Measurements from ENCODE around the gene PROZ. TPM values are rescaled to one million over a fixed set of nuclear protein-coding genes. Genes with fewer than 3 reads are reported as not detected.

PROZ gene
- polyA plus RNA-seq, 1 of the 3 experiments (the other 2 are of a cell fraction): not detected

DNA sequence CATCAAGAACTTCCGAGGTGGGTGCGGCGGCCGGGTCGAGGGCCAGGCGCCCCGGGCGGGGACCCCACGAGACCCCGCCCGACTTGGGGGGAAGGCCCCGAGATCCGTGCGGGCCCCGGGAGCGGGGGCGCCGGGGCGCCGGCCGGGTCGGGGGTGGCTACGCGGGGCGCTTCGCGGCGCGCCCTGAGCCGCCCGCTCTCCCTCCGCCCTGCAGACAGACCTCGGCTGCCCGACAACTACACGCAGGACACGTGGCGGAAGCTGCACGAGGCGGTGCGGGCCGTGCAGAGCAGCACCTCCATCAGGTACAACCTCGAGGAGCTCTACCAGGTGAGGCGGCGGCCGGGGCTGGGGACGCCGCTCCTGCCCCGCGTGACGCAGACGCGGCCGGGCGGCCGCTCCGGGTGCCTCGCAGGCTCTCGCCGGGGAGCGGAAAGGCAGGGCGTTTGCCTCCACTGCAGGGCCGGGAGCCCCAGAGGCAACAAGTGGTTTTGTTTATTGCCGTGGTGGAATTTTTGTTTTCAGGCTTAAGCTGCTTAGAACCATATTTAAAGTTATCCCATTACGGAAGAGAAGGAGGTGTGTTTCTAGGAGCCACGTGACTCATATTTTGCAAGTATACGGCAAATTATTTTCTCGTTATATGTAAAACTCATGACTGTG, 51.4 kb downstream of the PROZ start:
- ChIA-PET POLR2A (interaction anchor here (1.3 to 2.0 kb wide), 3 partner anchors 87 to 208 kb away, joined by 3 to 9 read pairs (median 5); partner anchors contain the start of genes F10 and LAMP1), CTCF (interaction anchor here (0.7 to 2.6 kb wide), 5 partner anchors 10 to 267 kb away, joined by 3 to 7 read pairs (median 4); no protein-coding TSS in a partner anchor)
- Histone ChIP-seq H3K9ac (peak overlapping the region; percentile 78), H3K27me3 (ENCODE audit: insufficient read depth) (no peaks in the 10 kb centered on the region), H3K4me3 (ENCODE audit: low read depth in 2 of 2, low read length in 1 of 2) (peak overlapping the region; percentile 89 to 97), H3K79me2 (ENCODE audit: insufficient read depth) (peaks cover 87% of the 10 kb centered on the region), H3K4me1 (ENCODE audit: control insufficient read depth in 1 of 2, insufficient read depth in 2 of 2, low read depth in 1 of 2, low read length in 1 of 2) (peaks cover 11 to 25% of the 10 kb centered on the region in 2 experiments), H4K20me1 (ENCODE audit: insufficient read depth) (peaks cover 54% of the 10 kb centered on the region), H3K36me3 (replicated peaks in 1 of 2; ENCODE audit: control insufficient read depth in 1 of 2, insufficient read depth in 2 of 2, low read length in 1 of 2) (peaks cover 20 to 31% of the 10 kb centered on the region in 2 experiments), H2AFZ (ENCODE audit: low read depth) (no peak overlapping the region), H3K27ac (ENCODE audit: low read depth in 2 of 2, low read length in 1 of 2) (peak overlapping the region; percentile 71 to 85), H3K4me2 (peak overlapping the region; percentile 82), H3K9me2 (no peaks in the 10 kb centered on the region), H3F3A (replicated peaks; ENCODE audit: insufficient read depth) (peaks cover 5% of the 10 kb centered on the region), H3K9me3 (no peaks in the 10 kb centered on the region)
- 0% methylated on average over 23 of the region's 67 CpGs for WGBS (ENCODE audit: low lambda C conversion rate)
- peak; percentile 75 for DNase-seq
- TF ChIP-seq, protein P1, sequence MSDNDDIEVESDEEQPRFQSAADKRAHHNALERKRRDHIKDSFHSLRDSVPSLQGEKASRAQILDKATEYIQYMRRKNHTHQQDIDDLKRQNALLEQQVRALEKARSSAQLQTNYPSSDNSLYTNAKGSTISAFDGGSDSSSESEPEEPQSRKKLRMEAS (IDR thresholded peaks at IDR 0.05; ENCODE audit: low read depth): peak; percentile 95
- TF ChIP-seq, protein P2, sequence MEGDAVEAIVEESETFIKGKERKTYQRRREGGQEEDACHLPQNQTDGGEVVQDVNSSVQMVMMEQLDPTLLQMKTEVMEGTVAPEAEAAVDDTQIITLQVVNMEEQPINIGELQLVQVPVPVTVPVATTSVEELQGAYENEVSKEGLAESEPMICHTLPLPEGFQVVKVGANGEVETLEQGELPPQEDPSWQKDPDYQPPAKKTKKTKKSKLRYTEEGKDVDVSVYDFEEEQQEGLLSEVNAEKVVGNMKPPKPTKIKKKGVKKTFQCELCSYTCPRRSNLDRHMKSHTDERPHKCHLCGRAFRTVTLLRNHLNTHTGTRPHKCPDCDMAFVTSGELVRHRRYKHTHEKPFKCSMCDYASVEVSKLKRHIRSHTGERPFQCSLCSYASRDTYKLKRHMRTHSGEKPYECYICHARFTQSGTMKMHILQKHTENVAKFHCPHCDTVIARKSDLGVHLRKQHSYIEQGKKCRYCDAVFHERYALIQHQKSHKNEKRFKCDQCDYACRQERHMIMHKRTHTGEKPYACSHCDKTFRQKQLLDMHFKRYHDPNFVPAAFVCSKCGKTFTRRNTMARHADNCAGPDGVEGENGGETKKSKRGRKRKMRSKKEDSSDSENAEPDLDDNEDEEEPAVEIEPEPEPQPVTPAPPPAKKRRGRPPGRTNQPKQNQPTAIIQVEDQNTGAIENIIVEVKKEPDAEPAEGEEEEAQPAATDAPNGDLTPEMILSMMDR (IDR thresholded peaks at IDR 0.05): no peak
- TF ChIP-seq MEF2A (IDR thresholded peaks at IDR 0.05; ENCODE audit: borderline replicate concordance, low read depth): no peak
- no peak for TF ChIP-seq EP300 (IDR thresholded peaks at IDR 0.05; ENCODE audit: borderline replicate concordance in 1 of 2, low read depth in 1 of 2, low read length in 1 of 2)
- TF ChIP-seq SIN3A (IDR thresholded peaks at IDR 0.05; ENCODE audit: borderline replicate concordance, low read depth, low read length): no peak
- TF ChIP-seq, protein P3, sequence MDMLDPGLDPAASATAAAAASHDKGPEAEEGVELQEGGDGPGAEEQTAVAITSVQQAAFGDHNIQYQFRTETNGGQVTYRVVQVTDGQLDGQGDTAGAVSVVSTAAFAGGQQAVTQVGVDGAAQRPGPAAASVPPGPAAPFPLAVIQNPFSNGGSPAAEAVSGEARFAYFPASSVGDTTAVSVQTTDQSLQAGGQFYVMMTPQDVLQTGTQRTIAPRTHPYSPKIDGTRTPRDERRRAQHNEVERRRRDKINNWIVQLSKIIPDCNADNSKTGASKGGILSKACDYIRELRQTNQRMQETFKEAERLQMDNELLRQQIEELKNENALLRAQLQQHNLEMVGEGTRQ (IDR thresholded peaks at IDR 0.05; ENCODE audit: borderline replicate concordance, low read depth, low read length): no peak
- no peak for TF ChIP-seq YY1 (IDR thresholded peaks at IDR 0.05; ENCODE audit: low read depth)
- no peak for TF ChIP-seq GABPA (IDR thresholded peaks at IDR 0.05; ENCODE audit: low read depth)
- TF ChIP-seq, protein P4, sequence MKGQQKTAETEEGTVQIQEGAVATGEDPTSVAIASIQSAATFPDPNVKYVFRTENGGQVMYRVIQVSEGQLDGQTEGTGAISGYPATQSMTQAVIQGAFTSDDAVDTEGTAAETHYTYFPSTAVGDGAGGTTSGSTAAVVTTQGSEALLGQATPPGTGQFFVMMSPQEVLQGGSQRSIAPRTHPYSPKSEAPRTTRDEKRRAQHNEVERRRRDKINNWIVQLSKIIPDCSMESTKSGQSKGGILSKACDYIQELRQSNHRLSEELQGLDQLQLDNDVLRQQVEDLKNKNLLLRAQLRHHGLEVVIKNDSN (IDR thresholded peaks at IDR 0.05; ENCODE audit: borderline replicate concordance, low read depth): peak; percentile 81; the same call in 1 of the 2 replicates
- TF ChIP-seq, protein P5, sequence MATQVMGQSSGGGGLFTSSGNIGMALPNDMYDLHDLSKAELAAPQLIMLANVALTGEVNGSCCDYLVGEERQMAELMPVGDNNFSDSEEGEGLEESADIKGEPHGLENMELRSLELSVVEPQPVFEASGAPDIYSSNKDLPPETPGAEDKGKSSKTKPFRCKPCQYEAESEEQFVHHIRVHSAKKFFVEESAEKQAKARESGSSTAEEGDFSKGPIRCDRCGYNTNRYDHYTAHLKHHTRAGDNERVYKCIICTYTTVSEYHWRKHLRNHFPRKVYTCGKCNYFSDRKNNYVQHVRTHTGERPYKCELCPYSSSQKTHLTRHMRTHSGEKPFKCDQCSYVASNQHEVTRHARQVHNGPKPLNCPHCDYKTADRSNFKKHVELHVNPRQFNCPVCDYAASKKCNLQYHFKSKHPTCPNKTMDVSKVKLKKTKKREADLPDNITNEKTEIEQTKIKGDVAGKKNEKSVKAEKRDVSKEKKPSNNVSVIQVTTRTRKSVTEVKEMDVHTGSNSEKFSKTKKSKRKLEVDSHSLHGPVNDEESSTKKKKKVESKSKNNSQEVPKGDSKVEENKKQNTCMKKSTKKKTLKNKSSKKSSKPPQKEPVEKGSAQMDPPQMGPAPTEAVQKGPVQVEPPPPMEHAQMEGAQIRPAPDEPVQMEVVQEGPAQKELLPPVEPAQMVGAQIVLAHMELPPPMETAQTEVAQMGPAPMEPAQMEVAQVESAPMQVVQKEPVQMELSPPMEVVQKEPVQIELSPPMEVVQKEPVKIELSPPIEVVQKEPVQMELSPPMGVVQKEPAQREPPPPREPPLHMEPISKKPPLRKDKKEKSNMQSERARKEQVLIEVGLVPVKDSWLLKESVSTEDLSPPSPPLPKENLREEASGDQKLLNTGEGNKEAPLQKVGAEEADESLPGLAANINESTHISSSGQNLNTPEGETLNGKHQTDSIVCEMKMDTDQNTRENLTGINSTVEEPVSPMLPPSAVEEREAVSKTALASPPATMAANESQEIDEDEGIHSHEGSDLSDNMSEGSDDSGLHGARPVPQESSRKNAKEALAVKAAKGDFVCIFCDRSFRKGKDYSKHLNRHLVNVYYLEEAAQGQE (IDR thresholded peaks at IDR 0.05; ENCODE audit: low read depth, low read length): no peak
- TF ChIP-seq, protein P6, sequence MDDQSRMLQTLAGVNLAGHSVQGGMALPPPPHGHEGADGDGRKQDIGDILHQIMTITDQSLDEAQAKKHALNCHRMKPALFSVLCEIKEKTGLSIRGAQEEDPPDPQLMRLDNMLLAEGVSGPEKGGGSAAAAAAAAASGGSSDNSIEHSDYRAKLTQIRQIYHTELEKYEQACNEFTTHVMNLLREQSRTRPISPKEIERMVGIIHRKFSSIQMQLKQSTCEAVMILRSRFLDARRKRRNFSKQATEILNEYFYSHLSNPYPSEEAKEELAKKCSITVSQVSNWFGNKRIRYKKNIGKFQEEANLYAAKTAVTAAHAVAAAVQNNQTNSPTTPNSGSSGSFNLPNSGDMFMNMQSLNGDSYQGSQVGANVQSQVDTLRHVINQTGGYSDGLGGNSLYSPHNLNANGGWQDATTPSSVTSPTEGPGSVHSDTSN (IDR thresholded peaks at IDR 0.05): no peak
- no peak for TF ChIP-seq RXRA (IDR thresholded peaks at IDR 0.05; ENCODE audit: borderline replicate concordance, low read depth)
- no peak for TF ChIP-seq CHD2 (IDR thresholded peaks at IDR 0.05; ENCODE audit: low read length, partially characterized antibody)
- no peak for TF ChIP-seq TEAD4 (IDR thresholded peaks at IDR 0.05; ENCODE audit: borderline replicate concordance, insufficient read depth)
- TF ChIP-seq POLR2AphosphoS5 (IDR thresholded peaks at IDR 0.05; ENCODE audit: low read depth, low read length): no peak
- TF ChIP-seq RFX5 (IDR thresholded peaks at IDR 0.05; ENCODE audit: low read length): no peak
- no peak for TF ChIP-seq TCF12 (IDR thresholded peaks at IDR 0.05)
- TF ChIP-seq, protein P7, sequence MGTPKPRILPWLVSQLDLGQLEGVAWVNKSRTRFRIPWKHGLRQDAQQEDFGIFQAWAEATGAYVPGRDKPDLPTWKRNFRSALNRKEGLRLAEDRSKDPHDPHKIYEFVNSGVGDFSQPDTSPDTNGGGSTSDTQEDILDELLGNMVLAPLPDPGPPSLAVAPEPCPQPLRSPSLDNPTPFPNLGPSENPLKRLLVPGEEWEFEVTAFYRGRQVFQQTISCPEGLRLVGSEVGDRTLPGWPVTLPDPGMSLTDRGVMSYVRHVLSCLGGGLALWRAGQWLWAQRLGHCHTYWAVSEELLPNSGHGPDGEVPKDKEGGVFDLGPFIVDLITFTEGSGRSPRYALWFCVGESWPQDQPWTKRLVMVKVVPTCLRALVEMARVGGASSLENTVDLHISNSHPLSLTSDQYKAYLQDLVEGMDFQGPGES (IDR thresholded peaks at IDR 0.05; ENCODE audit: low read depth, low read length): no peak
- TF ChIP-seq NRF1 (IDR thresholded peaks at IDR 0.05; ENCODE audit: low read depth, low read length): no peak
- no peak for TF ChIP-seq GATA2 (CRISPR knock-in tag; IDR thresholded peaks at IDR 0.05)
- TF ChIP-seq FOXM1 (IDR thresholded peaks at IDR 0.05; ENCODE audit: low read depth): no peak
- no peak for TF ChIP-seq EZH2phosphoT487 (IDR thresholded peaks at IDR 0.05; ENCODE audit: borderline replicate concordance, low read depth)
- TF ChIP-seq TAF1 (IDR thresholded peaks at IDR 0.05; ENCODE audit: borderline replicate concordance, low read depth, low read length): no peak

Data from SK-N-SH (cell line).